Muscle of arm (tissue), 14 donors: ENCODE results near the gene MARVELD1. TPM values are rescaled to one million over a fixed set of nuclear protein-coding genes. Genes with fewer than 3 reads are reported as not detected.
"Not testable (repeated sequence)": the region's sequence is repeated elsewhere in the genome, so short reads cannot be mapped to it uniquely, and the experiment has no call there.

Experiments
- DNase-seq: peaks from one replicate; pipeline ENCODE4 v3.0.0-alpha.2; 2013
- long read RNA-seq, 11 donors: transcript quantifications; one replicate each; lab custom pipeline, GENCODE V29; 2026
- polyA plus RNA-seq, 12 donors: library from polyadenylated mRNA; unstranded; fragments of 120-200 nt; gene quantifications; one replicate each; pipeline ENCODE4 v1.2.1, GENCODE V29; 2013; ENCODE audit not compliant: insufficient read length in 12 of 12

The MARVELD1 gene
- polyA plus RNA-seq, result 10 to 100 TPM in 11 of 12 donors, not detected in 1; 31.9 to 84.4 (median 48.2) TPM
- long read RNA-seq, donor 1, transcript MARVELD1-201 (2 exons, 3,221 nt), result major isoform, 15 of 15 reads
- long read RNA-seq, donor 1, partial matches to known transcripts, result 0 of 15 reads
- long read RNA-seq, donor 1, other reads (novel, unspliced or antisense), result 0 of 15 reads
- long read RNA-seq, donor 2, transcript MARVELD1-201 (2 exons, 3,221 nt), result major isoform, 25 of 25 reads
- long read RNA-seq, donor 2, partial matches to known transcripts, result 0 of 25 reads
- long read RNA-seq, donor 2, other reads (novel, unspliced or antisense), result 0 of 25 reads
- long read RNA-seq, donor 3, transcript MARVELD1-201 (2 exons, 3,221 nt), result major isoform, 5 of 5 reads
- long read RNA-seq, donor 3, partial matches to known transcripts, result 0 of 5 reads
- long read RNA-seq, donor 3, other reads (novel, unspliced or antisense), result 0 of 5 reads
- long read RNA-seq, donor 4, transcript MARVELD1-201 (2 exons, 3,221 nt), result major isoform, 16 of 16 reads
- long read RNA-seq, donor 4, partial matches to known transcripts, result 0 of 16 reads
- long read RNA-seq, donor 4, other reads (novel, unspliced or antisense), result 0 of 16 reads
- long read RNA-seq, donor 5, result 0 reads
- long read RNA-seq, donor 6, transcript MARVELD1-201 (2 exons, 3,221 nt), result major isoform, 12 of 17 reads
- long read RNA-seq, donor 6, partial matches to known transcripts, result 5 of 17 reads
- long read RNA-seq, donor 6, other reads (novel, unspliced or antisense), result 0 of 17 reads
- long read RNA-seq, donor 7, transcript MARVELD1-201 (2 exons, 3,221 nt), result major isoform, 11 of 18 reads
- long read RNA-seq, donor 7, partial matches to known transcripts, result 7 of 18 reads
- long read RNA-seq, donor 7, other reads (novel, unspliced or antisense), result 0 of 18 reads
- long read RNA-seq, donor 8, transcript MARVELD1-201 (2 exons, 3,221 nt), result major isoform, 24 of 30 reads
- long read RNA-seq, donor 8, partial matches to known transcripts, result 6 of 30 reads
- long read RNA-seq, donor 8, other reads (novel, unspliced or antisense), result 0 of 30 reads
- long read RNA-seq, donor 9, transcript MARVELD1-201 (2 exons, 3,221 nt), result major isoform, 8 of 8 reads
- long read RNA-seq, donor 9, partial matches to known transcripts, result 0 of 8 reads
- long read RNA-seq, donor 9, other reads (novel, unspliced or antisense), result 0 of 8 reads
- long read RNA-seq, donor 10, transcript MARVELD1-201 (2 exons, 3,221 nt), result major isoform, 18 of 18 reads
- long read RNA-seq, donor 10, partial matches to known transcripts, result 0 of 18 reads
- long read RNA-seq, donor 10, other reads (novel, unspliced or antisense), result 0 of 18 reads
- long read RNA-seq, donor 11, transcript MARVELD1-201 (2 exons, 3,221 nt), result major isoform, 25 of 37 reads
- long read RNA-seq, donor 11, partial matches to known transcripts, result 12 of 37 reads
- long read RNA-seq, donor 11, other reads (novel, unspliced or antisense), result 0 of 37 reads

GRCh38 chr10:97713339-97713825 lies at the start of gene MARVELD1:
MARVELD1 (plus strand) TSS chr10:97713730; CDS start chr10:97713877, 147 bp downstream.
- DNase-seq, result peak; percentile 92

GRCh38 chr10:97664282-97664850 lies 49.2 kb upstream of the MARVELD1 start:
- no peak for DNase-seq

GRCh38 chr10:97666992-97667391 lies 46.5 kb upstream of the MARVELD1 start:
- no peak for DNase-seq

GRCh38 chr10:97667463-97667862 lies 46.1 kb upstream of the MARVELD1 start:
- no peak for DNase-seq

DNA sequence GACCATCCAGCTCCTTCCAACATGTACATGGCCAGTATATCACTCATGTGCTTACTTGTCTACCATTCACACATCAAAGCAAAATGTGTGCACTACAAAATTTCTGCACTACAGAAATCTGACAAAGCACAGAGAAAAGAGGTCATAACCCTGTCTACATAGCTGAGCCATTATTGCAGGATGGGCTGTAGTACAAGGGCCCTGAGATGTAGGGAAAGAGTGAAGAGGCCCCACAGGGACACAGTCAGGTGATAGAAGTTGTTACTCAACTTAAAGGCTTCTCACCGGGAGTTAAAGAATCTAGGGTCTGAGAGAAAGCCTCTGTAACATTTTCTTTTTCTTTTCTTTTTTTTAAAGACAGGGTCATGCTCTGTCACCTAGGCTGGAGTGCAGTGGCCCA lies 44.0 kb upstream of the MARVELD1 start:
- DNase-seq, result no peak

GRCh38 chr10:97673736-97674525 lies 39.6 kb upstream of the MARVELD1 start:
- DNase-seq, result no peak

DNA sequence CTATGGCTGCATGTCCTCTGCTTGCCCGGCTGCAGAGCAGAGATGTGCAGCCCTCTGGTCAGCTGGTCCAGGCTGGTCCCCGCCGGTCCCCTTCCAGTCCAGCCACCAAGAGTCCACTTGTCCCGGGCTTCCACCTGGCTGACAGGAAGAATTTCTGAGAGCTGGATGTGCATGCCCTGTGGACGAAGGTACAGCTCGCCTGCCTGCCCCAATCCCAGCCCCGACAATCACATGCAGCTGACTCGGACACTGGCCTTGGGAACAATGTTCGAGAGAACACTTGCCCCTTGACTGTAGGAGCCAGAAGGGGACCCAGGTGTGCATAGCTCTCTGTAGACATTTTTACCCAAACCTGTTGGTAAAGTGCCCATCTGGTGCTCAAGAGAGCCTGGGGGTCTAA lies 38.3 kb upstream of the MARVELD1 start:
- no peak for DNase-seq

DNA sequence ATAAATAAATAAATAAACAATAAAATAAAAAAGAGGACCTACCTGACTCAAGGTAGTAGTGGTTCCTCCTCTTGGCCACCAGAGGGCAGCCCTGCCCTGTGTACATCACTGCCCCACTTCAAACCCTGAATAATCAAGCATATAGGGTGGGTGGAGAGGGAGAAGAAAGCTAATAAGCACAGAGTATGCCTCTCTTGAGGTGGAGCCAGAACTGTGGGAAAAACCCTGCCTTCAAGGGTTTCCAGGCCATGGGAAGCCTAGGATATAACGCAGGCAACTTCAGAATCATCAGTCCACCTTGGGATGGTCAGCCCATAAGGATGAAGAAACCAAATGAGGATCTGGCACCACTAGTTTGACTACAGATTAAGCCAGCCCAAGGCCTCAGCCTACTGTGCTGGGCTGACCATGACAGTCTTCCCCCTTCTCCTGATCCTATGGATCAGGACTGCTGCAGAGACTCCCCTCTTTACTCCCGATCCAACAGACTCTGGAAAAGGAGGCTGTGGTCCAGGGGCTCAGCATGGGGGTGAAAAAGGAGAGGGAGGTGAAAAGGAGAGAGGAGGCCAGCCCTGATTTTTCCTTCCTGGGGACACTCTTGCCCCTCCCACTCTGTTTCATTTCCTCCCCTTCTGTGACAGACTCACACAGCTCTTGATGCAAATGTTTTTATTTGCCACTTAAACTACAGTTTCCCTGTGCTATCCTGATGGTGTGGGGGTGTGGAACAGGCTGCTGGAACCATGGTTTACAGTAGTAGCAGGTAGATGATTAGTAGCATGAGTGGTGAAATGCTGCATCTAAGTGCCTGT lies 36.6 kb upstream of the MARVELD1 start:
- DNase-seq, result no peak

DNA sequence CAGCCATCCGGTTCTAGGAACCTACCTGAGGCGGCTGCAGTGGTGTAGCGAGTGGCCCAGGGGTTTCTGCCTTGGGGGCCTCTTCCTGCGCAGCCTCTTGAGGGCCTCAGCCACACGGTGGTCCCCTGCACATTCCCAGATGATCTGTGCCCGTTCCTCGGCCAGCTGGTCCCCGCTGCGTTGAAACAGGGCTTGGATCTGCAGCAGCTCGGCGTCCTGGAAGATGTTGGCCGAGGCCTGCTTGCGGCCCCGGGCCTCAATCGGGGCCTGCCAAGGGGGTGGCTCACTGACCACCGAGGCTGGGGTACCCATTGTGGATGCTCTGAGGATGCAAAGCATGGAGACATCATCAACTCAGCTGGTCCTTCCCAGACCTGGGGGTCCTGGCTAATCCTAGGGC lies 33.9 kb upstream of the MARVELD1 start:
- no peak for DNase-seq

DNA sequence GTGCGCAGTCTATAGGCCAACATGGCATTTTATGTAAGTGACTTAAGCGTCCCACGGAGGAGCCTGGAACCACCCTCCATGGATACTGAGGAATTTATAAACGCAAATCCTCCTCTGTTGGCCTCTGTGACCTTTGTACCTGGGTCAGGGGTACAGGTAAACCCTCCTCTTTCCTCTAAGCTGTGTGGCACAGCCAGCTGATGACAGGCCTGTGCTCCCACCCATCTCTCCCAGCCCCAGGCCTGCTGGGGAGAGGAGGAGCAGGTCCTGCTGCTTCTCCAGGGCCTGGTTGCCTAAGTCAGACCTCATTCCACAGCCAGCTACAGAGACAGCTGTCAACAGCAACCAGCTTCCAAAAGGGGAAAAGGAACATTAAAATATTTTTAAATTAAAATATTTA lies 31.5 kb upstream of the MARVELD1 start:
- no peak for DNase-seq

- no peak for DNase-seq
Measured at GRCh38 chr10:97683556-97684367, 29.8 kb upstream of the MARVELD1 start.

GRCh38 chr10:97684368-97684713 lies 29.2 kb upstream of the MARVELD1 start:
- not testable (repeated sequence) for DNase-seq

GRCh38 chr10:97684866-97685394 lies 28.6 kb upstream of the MARVELD1 start:
- DNase-seq, result no peak

DNA sequence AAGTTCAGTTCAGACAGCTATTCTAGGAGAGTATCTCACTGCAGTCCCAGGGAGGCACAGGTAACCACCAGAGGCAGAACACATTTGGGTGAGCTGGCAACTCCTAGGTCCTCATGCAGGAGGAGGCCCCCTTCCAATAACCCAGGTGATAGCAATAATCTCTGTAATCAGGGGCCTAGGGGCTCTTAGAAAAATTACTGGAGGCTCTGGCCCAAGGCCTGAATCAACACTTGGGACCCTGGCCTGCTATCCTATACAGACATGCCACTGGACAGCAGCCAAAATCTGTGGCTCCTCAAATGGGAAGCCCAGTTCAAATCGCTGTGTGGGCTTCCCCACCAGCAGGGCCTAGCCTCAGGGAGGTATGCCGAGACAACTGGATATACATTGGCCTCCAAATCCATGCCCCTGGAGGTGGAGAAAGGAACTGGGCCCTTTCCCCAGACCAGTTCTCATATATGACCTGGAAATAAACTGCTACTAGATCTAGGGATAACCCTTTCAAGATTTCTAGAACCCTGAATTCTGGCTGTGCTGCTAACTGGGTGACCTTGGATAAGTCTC lies 28.1 kb upstream of the MARVELD1 start:
- no peak for DNase-seq

DNA sequence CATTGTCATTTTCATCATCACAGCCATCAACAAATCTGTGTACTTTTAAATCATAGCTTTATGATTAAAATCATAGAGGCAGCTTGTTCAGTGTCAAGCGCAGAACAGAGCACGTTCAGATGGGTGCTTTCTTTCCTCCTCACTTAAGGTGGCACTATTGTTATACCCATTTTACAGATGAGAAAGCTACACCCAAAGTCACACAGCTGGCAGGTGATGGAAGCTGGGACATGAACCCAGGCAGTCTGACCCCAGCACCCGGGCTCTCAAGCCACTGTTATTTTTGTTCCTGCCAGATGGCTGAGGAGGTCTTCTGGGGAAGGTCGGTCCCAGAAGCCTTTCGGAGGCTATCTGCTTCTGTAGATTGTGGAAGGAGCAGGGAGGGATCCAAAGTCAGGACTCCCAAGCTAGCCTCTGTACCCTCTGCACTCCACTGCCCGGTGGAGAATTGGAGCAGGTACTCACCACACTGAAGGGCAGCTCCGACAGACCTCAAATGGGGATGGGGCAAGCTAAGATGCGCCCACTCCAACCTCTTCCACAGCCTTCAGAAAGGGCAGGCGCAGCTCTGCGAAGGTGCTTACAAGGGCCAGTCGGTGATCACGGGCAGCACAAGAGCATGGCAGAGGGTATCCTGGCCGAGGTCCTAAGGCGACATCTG lies 27.1 kb upstream of the MARVELD1 start:
- no peak for DNase-seq

GRCh38 chr10:97686962-97687784 lies 26.4 kb upstream of the MARVELD1 start, which contains the start of gene AVPI1:
AVPI1 (minus strand) TSS chr10:97687241; CDS start chr10:97679905, 7,336 bp downstream.
- peak; percentile 92 for DNase-seq
